ENCODE results near the gene TBX18.

TBX18 gene

GRCh38 chr6:84687431-84687830 lies 77.0 kb downstream of the TBX18 start:
- DNase-seq (ENCODE audit: low read depth, low spot score), result no peak
- no peak overlapping the region for H3K27ac ChIP-seq

GRCh38 chr6:84685983-84686584 lies 78.3 kb downstream of the TBX18 start:
- H3K27ac ChIP-seq, result no peak overlapping the region
- DNase-seq (ENCODE audit: low read depth, low spot score), result no peak

GRCh38 chr6:84681693-84682326 lies 82.6 kb downstream of the TBX18 start:
- no peak for DNase-seq (ENCODE audit: low read depth, low spot score)

GRCh38 chr6:84675651-84676050 lies 88.7 kb downstream of the TBX18 start:
- no peak for DNase-seq (ENCODE audit: low read depth, low spot score)
- H3K27ac ChIP-seq, result no peak overlapping the region

More at GRCh38 chr6:84681693-84682326, 82.6 kb downstream of the TBX18 start:
- no peak overlapping the region for H3K27ac ChIP-seq

GRCh38 chr6:84674395-84674794 lies 90.0 kb downstream of the TBX18 start:
- DNase-seq (ENCODE audit: low read depth, low spot score), result no peak
- H3K27ac ChIP-seq, result no peak overlapping the region

- H3K27ac ChIP-seq, result no peak overlapping the region
- no peak for DNase-seq (ENCODE audit: low read depth, low spot score)
Observed at GRCh38 chr6:84671183-84671582, 93.2 kb downstream of the TBX18 start.

- DNase-seq (ENCODE audit: low read depth, low spot score), result no peak
- H3K27ac ChIP-seq, result no peak overlapping the region
Observed at GRCh38 chr6:84669945-84670344, 94.5 kb downstream of the TBX18 start.

GRCh38 chr6:84667252-84668213 lies 96.9 kb downstream of the TBX18 start:
- DNase-seq (ENCODE audit: low read depth, low spot score), result no peak
- H3K27ac ChIP-seq, result no peak overlapping the region

GRCh38 chr6:84665401-84665800 lies 99.0 kb downstream of the TBX18 start:
- no peak for DNase-seq (ENCODE audit: low read depth, low spot score)
- H3K27ac ChIP-seq, result no peak overlapping the region

GRCh38 chr6:84663866-84664265 lies 100.5 kb downstream of the TBX18 start:
- no peak overlapping the region for H3K27ac ChIP-seq
- DNase-seq (ENCODE audit: low read depth, low spot score), result no peak

- no peak for DNase-seq (ENCODE audit: low read depth, low spot score)
Observed at GRCh38 chr6:84657486-84657885, 106.9 kb downstream of the TBX18 start.

GRCh38 chr6:84657025-84657424 lies 107.4 kb downstream of the TBX18 start:
- no peak overlapping the region for H3K27ac ChIP-seq
- no peak for DNase-seq (ENCODE audit: low read depth, low spot score)

More at GRCh38 chr6:84657486-84657885, 106.9 kb downstream of the TBX18 start:
- no peak overlapping the region for H3K27ac ChIP-seq

GRCh38 chr6:84653027-84653551 lies 111.3 kb downstream of the TBX18 start:
- DNase-seq (ENCODE audit: low read depth, low spot score), result no peak

GRCh38 chr6:84652356-84653026 lies 111.9 kb downstream of the TBX18 start:
- DNase-seq (ENCODE audit: low read depth, low spot score), result no peak
- H3K27ac ChIP-seq, result no peak overlapping the region

More at GRCh38 chr6:84653027-84653551, 111.3 kb downstream of the TBX18 start:
- H3K27ac ChIP-seq, result no peak overlapping the region

GRCh38 chr6:84651583-84651982 lies 112.8 kb downstream of the TBX18 start:
- DNase-seq (ENCODE audit: low read depth, low spot score), result no peak
- no peak overlapping the region for H3K27ac ChIP-seq

- H3K27ac ChIP-seq, result no peak overlapping the region
- no peak for DNase-seq (ENCODE audit: low read depth, low spot score)
Observed at GRCh38 chr6:84648444-84648843, 116.0 kb downstream of the TBX18 start.

- peak overlapping the region; percentile 42 for H3K27ac ChIP-seq
- peak; percentile 16 for DNase-seq (ENCODE audit: low read depth, low spot score)
Observed at GRCh38 chr6:84645563-84646266, 118.7 kb downstream of the TBX18 start.

GRCh38 chr6:84645000-84645399 lies 119.4 kb downstream of the TBX18 start:
- peak; percentile 20 for DNase-seq (ENCODE audit: low read depth, low spot score)
- peak overlapping the region; percentile 42 for H3K27ac ChIP-seq

GRCh38 chr6:84643778-84644177 lies 120.6 kb downstream of the TBX18 start:
- H3K27ac ChIP-seq, result no peak overlapping the region
- peak; percentile 20 for DNase-seq (ENCODE audit: low read depth, low spot score)

Data from epithelial cell of prostate (primary cell).